GM18951 (cell line): ENCODE results near the gene AMD1.

Experiments
- POLR2A ChIP-seq: IDR thresholded peaks from 4 replicates; pipeline ENCODE4 v1.6.1; 2011; ENCODE audit warnings: mild to moderate bottlenecking; ENCODE audit not compliant: insufficient read length, insufficient read depth; ENCODE audit errors: extremely low read depth
- in situ Hi-C: fragments of 300-500 bp; cut with MboI; formaldehyde crosslinking; loops from one replicate; pipeline ENCODE4 v1.12.0; 2022; ENCODE audit warnings: low sequenced_read_pairs, mixed read lengths, inconsistent platforms; ENCODE audit not compliant: unreplicated experiment

AMD1 gene

DNA sequence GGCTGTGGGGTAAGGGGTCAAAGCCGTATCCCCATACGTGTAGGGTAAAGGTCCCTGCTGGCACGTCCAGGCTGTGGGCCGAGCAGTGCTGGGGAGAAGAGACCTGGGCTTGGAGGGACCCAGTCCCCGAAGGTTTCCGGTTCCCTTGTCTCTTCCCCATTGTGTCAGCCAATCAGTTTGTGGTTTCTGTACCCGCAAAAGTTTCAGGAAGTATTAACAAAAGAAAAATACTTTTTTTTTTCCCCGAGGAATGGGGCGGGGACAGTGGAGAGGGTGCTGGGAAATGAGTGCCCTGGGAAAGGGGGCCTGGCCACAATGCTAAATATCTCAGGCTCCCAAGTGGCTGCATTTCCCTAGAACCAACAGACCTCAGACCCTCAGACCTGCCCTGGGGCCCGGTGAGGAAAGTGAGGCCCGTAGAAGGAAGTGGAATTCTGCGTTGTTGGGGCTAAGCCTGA is 15.2 kb upstream of the AMD1 start:
- TF ChIP-seq POLR2A = no peak
- in situ Hi-C loops = no loop called here

DNA sequence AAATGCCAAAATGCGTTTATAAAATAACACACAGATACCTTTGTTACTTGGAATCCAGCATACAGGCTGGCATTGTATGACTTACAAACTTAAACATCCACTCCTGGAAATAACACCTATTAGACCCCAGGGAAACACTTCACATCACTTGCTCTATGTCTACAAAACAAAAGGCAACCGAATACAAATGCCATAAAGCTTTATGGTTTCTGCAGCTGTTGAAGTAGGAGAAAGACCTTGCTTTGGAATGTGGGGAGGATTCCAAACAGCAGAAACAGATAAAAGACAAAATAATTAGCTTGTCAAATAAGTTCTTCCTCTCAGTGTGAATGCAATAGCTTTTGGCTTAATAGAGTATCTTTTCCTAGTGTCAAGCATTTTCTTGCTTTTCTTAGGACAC is 9.8 kb upstream of the AMD1 start:
- TF ChIP-seq POLR2A = no peak
- in situ Hi-C loops = no loop called here

DNA sequence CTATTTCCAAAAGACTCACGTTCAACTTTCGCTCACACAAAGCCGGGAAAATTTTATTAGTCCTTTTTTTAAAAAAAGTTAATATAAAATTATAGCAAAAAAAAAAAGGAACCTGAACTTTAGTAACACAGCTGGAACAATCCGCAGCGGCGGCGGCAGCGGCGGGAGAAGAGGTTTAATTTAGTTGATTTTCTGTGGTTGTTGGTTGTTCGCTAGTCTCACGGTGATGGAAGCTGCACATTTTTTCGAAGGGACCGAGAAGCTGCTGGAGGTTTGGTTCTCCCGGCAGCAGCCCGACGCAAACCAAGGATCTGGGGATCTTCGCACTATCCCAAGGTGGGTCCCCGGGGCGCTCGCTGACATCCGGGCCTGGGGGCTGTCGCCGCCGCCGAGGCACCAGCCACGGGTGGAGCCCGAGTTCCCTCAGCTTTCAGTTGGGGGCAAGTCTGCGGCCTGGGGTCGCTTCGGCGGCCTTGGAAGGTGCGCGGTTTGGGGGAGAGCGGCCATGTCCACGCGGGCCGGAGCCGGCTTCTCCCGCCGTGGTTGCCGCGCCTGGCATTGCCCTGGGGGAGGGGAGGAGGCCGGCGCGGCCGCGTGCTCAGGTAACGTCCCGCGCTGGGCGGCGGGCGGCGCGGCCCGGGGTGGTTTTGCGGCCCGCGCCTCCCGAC is 429 bp downstream of the AMD1 start:
- peak; percentile 31 for TF ChIP-seq POLR2A
- in situ Hi-C loops = no loop called here

DNA sequence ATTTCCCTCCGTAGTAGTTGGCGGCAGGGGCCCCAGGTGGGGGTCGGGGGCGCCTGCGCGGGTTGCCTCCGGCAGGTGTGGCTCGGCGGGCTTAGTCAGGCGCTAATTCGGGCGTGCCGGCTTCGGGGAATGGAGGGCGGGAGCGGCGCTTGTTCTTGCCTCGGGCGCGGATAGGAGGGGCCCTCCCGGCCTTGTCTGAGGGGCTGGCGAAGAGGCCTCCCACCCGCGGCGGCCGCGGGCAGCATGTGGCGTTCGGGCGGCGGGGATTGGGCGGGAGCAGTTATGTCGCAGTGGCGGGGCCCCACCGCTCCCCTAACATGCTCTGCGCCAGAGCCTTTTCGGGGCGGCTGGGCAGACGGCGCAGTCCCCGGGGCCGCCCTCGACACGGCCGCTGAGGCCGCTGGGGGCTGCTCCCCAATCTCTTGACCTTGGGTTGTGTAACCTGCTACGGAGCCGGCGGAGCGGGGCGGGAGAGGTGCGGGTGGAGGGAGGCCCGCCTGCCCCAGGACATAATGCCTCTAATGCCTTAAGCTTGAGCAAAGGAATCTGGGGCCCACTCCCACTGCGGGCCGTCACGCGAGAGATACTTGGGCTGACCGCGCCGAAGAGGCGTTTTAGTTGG is 1.1 kb downstream of the AMD1 start:
- in situ Hi-C loops = no loop called here

DNA sequence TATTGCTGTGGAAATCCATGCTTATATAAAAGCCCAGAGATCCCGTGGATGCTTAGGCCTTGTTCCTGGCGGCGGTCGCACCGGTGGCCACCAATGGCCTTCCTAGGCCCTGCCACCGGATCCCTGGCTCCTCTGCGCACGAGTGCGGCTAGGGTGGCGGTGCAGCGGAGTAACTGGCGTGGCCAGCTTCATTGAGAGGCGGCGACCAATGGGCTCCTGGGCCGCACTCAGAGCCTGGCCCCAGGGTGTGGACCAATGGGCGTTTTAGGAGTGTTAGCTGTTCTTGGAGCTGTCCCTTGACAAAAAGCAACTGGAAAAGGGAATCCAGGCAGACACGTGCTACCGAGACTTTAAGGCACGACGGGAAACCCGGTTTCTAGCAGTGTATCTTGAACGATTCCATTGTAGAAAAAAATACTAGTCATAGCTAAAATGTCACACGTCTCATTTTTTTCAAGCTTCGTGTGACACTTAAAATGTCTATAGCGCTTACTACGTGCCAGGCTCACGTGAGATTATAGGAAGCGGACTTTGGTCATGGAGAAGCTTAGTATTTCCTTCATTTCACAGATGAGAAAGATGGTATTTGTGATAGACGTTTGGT is 1.7 kb downstream of the AMD1 start:
- in situ Hi-C loops = no loop called here
- peak; percentile 68 for TF ChIP-seq POLR2A

More for the DNA sequence above, 1.1 kb downstream of the AMD1 start:
- no peak for TF ChIP-seq POLR2A

DNA sequence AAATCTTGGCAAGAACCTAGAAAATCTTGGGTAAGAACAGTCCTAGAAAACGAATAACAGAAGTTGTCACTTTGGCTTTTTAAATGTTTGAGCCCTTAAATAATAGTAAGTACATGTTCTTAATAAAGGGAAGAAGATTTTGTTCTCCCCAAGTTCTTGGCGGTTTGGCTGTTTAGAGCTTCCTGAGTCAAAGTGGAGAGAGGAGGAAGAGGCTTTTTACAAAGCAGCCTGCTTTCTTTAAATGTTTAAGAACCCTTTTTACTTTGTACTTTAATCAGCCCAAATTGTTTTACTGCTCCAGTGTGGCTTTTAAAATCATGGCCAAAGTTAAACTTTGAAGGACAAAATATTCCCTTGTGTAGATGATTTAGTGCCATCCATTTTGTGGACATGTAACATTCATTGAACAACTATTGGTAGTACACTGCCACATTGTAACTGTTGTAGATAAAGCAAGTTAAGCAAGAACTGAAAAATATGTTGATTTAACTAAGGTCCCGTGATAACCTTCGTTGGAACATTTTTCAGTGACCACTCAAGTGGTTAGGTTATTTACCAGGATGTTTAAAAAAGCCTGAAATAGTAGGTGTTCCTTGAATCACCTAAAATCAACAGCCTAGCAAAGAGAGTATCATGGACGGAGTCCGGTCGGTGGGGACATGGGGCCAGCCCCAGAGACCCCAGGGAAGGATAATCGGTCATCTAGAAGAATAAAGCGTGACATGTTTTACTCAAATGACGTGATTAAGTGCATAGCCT is 2.4 kb downstream of the AMD1 start:
- in situ Hi-C loops = no loop called here
- TF ChIP-seq POLR2A = no peak

DNA sequence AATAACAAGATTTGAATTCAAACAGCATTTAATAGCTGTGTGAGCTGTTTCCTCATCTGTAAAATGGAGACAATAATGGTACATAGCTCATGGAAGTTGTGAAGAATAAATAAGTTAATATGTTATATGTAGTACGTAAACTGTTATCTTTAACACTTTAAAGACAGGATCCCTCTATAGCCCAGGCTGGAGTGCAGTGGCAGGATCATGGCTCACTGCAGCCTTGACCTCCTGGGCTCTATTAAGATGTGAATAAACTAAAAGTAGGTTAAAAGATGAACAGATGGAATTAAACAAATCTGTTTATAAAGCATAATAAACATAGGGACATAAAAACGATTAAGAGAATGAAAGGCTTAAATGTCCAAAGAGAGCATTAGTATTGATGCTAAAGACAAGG is 3.0 kb downstream of the AMD1 start:
- TF ChIP-seq POLR2A = no peak
- in situ Hi-C loops = no loop called here

DNA sequence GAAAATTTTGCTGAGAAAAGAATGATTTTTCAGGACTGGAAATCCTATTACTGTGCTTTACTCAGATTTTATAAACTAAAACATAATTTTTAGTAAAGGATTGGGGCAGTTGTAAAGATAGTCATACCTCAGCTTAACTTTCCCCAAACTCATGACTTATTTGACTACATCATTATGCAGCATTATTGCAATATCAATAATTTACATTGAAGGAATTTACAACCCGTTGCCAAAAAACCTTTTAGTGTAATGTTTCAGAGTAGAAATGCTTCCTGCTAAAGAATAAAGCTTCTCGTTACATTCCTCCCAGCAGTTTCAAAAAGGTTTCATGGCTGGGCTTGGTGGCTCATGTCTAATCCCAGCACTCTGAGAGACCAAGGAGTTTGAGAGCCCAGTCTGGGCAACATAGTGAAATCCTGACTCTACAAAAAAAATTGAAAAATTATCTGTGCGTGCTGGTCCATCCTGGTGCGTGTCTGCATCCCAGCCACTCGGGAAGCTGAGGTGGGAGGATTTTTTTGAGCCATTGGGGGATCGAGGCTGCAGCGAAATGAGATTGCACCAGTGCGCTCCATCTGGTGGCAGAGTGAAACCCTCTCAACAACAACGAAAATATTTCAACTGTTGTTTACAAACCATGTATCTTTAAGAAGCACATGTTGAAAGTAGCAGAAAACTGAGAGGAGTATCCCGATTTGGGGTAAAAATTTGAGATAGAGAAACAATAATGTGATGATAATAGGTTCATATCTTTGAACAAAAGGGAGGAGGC is 4.4 kb downstream of the AMD1 start:
- in situ Hi-C loops = no loop called here

DNA sequence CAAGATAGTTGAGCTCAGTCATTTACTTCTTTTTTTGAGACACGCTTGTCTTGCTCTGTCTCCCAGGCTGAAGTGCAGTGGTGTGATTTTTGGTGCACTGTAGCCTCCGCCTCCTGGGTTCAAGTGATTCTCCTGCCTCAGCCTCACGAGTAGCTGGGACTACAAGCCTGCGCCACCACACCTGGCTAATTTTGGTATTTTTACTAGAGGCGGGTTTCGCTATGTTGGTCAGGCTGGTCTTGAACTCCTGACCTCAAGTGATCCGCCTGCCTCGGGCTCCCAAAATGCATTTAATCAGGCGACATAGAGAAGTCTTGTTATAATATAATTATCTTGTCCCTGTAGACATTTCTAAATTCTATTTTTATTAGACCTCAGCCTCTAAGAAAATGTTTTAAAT is 6.1 kb downstream of the AMD1 start:
- in situ Hi-C loops = no loop called here
- no peak for TF ChIP-seq POLR2A

More for the DNA sequence above, 4.4 kb downstream of the AMD1 start:
- no peak for TF ChIP-seq POLR2A

DNA sequence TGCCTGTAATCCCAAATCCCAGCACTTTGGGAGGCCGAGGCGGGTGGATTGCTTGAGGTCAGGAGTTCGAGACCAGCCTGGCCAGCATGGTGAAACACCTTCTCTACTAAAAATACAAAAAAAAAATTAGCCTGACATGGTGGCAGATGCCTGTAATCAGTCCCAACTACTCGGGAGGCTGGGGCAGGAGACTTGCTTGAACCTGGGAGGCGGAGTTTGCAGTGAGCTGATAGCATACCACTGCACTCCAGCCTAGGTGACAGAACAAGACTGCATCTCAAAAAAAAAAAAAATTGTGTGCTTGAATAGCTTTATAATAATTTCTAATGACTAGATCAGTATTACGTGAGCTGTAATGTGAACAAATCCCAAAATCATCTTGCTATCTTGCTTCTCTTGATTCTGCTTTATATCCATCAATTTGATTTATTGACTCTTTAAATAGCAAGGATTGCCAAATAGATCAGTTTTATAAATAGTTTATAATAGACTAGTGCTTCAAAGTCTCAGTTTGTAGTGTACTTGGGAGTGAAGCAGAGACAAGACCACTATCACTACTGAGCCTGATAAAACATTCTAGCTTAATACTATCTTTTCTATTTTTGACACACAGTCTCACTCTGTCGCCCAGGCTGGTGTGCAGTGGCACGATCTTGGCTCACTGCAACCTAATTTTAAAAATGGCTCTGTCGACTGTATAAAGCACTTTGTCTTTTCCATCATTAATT is 7.1 kb downstream of the AMD1 start:
- no peak for TF ChIP-seq POLR2A
- in situ Hi-C loops = no loop called here

DNA sequence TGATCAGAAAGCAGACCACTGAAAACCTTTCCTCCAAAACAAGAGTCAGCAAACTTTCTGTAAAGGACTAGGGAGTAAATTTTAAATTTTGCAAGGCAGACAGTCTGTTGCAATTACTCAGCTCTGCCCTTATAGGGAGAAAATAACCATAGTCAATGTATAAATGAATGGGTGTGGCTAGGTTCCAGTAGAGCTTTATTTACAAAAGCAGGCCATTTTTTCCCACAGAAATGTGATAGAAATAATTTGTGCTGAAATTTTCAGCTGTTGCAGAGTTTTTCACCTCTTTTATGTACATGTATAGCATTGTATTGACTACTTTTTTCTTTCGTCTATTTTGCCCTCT is 7.7 kb downstream of the AMD1 start:
- in situ Hi-C loops = no loop called here
- TF ChIP-seq POLR2A = no peak

DNA sequence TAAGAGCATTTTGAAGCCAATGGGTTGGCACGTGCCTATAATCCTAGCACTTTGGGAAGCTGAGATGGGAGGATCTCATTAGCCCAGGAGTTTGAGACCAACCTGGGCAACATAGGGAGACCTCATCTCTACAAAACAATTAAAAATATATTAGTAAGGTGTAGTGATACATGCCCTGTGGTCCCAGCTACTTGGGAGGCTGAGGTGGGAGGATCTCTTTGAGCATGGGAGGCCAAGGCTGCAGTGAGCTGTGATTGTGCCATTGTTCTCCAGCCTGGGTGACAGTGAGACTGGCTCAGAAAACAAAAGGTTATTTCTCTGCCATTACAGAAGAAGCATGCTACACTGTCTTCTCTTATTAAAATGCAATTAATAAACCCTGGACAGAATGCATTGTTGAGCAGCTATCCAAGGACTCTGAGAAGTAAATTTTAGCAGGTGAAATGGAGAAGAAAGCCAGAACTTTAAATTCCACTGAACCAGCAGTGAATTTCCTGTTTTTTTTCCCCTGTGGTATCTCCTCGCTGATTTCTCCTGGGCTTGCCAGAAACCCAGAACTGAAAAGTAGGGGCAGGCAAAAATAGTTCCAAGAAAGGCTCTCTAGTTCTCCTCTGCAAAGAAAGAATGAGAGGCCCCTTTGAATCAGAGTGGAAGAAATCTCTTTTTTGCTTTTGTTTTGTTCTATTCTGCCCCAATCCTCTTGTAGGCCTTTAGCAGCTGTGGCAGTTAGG is 8.4 kb downstream of the AMD1 start:
- TF ChIP-seq POLR2A = no peak
- in situ Hi-C loops = no loop called here
